HepG2 (cell line): Measurements from ENCODE around the gene TMCO6. TPM values are rescaled to one million over a fixed set of nuclear protein-coding genes. Genes with fewer than 3 reads are reported as not detected.

Experiments
- EEA1 ChIP-seq: sonication (generic); formaldehyde crosslinking; IDR thresholded peaks from 2 replicates; pipeline ENCODE4 v1.5.1; 2020; ENCODE audit warnings: mild to moderate bottlenecking, missing genetic modification reagents, borderline replicate concordance
- HDAC2 ChIP-seq: sonication (generic); formaldehyde crosslinking; IDR thresholded peaks from 2 replicates; pipeline ENCODE4 v1.4.0; 2020; ENCODE audit warnings: missing genetic modification reagents
- HES4 ChIP-seq: sonication (generic); formaldehyde crosslinking; IDR thresholded peaks from 2 replicates; pipeline ENCODE4 v1.9.0; 2021; ENCODE audit warnings: mild to moderate bottlenecking, missing genetic modification reagents, borderline replicate concordance
- HOMEZ ChIP-seq: IDR thresholded peaks from 2 replicates; pipeline ENCODE4 v1.6.1; 2016; ENCODE audit warnings: low read depth
- KAT2B ChIP-seq: fragments of 150-350 bp; IDR thresholded peaks from 2 replicates; pipeline ENCODE4 v1.6.1; 2014; ENCODE audit warnings: low read depth, low read length, borderline replicate concordance
- KAT8 ChIP-seq: IDR thresholded peaks from 2 replicates; pipeline ENCODE4 v1.6.1; 2016; ENCODE audit warnings: missing genetic modification reagents, missing compliant biosample characterization
- MYNN ChIP-seq: sonication (generic); formaldehyde crosslinking; IDR thresholded peaks from 2 replicates; pipeline ENCODE4 v1.4.0; 2020; ENCODE audit warnings: mild to moderate bottlenecking, low read depth, missing genetic modification reagents
- NONO ChIP-seq, 2 experiments: fragments of 450-650 bp in 1 of 2; sonication (generic) in 1 of 2; formaldehyde crosslinking in 1 of 2; IDR thresholded peaks in 1 of 2; conservative IDR thresholded peaks in 1 of 2; 2 replicates each; pipeline versions ENCODE4 v1.6.1 to v1.8.0; 2017 to 2022; ENCODE audit warnings: mild to moderate bottlenecking in 1 of 2, missing genetic modification reagents in 1 of 2, moderate library complexity in 1 of 2
- SIX1 ChIP-seq: sonication (generic); formaldehyde crosslinking; IDR thresholded peaks from 2 replicates; pipeline ENCODE4 v1.4.0; 2020; ENCODE audit warnings: missing genetic modification reagents, borderline replicate concordance
- SIX4 ChIP-seq: sonication (generic); formaldehyde crosslinking; IDR thresholded peaks from 2 replicates; pipeline ENCODE4 v1.4.0; 2020; ENCODE audit warnings: missing genetic modification reagents
- SP1 ChIP-seq, 2 experiments: fragments of 450-650 bp in 1 of 2; sonication (generic) in 1 of 2; formaldehyde crosslinking in 1 of 2; IDR thresholded peaks; 2 replicates each; pipeline versions ENCODE4 v1.4.0 to v1.6.1; 2016 to 2020; ENCODE audit warnings: missing genetic modification reagents in 1 of 2
- ZMYM4 ChIP-seq: sonication (generic); formaldehyde crosslinking; IDR thresholded peaks from 2 replicates; pipeline ENCODE4 v1.8.1; 2023; ENCODE audit warnings: mild to moderate bottlenecking, missing genetic modification reagents
- ZNF124 ChIP-seq: sonication (generic); formaldehyde crosslinking; IDR thresholded peaks from 2 replicates; pipeline ENCODE4 v1.4.0; 2020; ENCODE audit warnings: missing genetic modification reagents
- ZNF230 ChIP-seq: sonication (generic); formaldehyde crosslinking; IDR thresholded peaks from 2 replicates; pipeline ENCODE4 v1.4.0; 2020; ENCODE audit warnings: mild to moderate bottlenecking, missing genetic modification reagents
- ZNF264 ChIP-seq: sonication (generic); formaldehyde crosslinking; IDR thresholded peaks from 2 replicates; pipeline ENCODE4 v1.4.0; 2020; ENCODE audit warnings: missing genetic modification reagents
- ZNF407 ChIP-seq: sonication (generic); formaldehyde crosslinking; IDR thresholded peaks from one replicate; pipeline ENCODE4 v1.5.1; 2020; ENCODE audit warnings: mild to moderate bottlenecking, missing genetic modification reagents; ENCODE audit errors: not compliant biosample characterization
- ZNF558 ChIP-seq: sonication (generic); formaldehyde crosslinking; IDR thresholded peaks from 2 replicates; pipeline ENCODE4 v1.9.0; 2022; ENCODE audit warnings: mild to moderate bottlenecking, missing genetic modification reagents, borderline replicate concordance
- ZNF709 ChIP-seq: sonication (generic); formaldehyde crosslinking; IDR thresholded peaks from 2 replicates; pipeline ENCODE4 v1.5.0; 2020; ENCODE audit warnings: mild to moderate bottlenecking, missing genetic modification reagents
- ZNF841 ChIP-seq: sonication (generic); formaldehyde crosslinking; IDR thresholded peaks from 2 replicates; pipeline ENCODE4 v1.8.1; 2023; ENCODE audit warnings: missing genetic modification reagents, borderline replicate concordance
- polyA plus RNA-seq, 8 experiments: library from polyadenylated mRNA; depleted of rRNA in 3 of 8; stranded (reverse) in 7 of 8; unstranded in 1 of 8; fragments of >200 nt; fragmentation: Illumina TruSeq in 4 of 8; extraction: Trizol in 4 of 8; gene quantifications; 2 replicates each; pipeline versions ENCODE4 v1.2.1 to v1.2.3, GENCODE V29; 2011 to 2016; ENCODE audit warnings: low read depth in 4 of 8, missing spikeins in 1 of 8, mixed read lengths in 1 of 8; ENCODE audit not compliant: insufficient read depth in 1 of 8
- total RNA-seq, 5 experiments: library from RNA; depleted of rRNA; stranded (reverse); fragments of >200 nt; fragmentation: Illumina TruSeq; extraction: Trizol; gene quantifications; 2 replicates each; pipeline ENCODE4 v1.2.3, GENCODE V29; 2016; ENCODE audit warnings: low read depth in 1 of 5

Gene TMCO6
- total and polyA plus RNA-seq, 2 of the 13 experiments (the other 11 are each of a cell fraction or from before 2014, with no cell fraction given): 16.6 to 28.2 TPM

- peak; percentile 79 for TF ChIP-seq ZNF407 (CRISPR knock-in tag)
- TF ChIP-seq SIX4 (CRISPR knock-in tag): peak; percentile 12; the same call in 1 of the 2 replicates
- peak; percentile 92 for TF ChIP-seq HDAC2 (CRISPR knock-in tag)
- TF ChIP-seq HOMEZ (CRISPR knock-in tag): peak; percentile 36; the same call in 1 of the 2 replicates
- 0 out of 2 replicates have a peak, but pooled peaks have one; percentile 57 for TF ChIP-seq ZNF124 (CRISPR knock-in tag)
- TF ChIP-seq ZNF841 (CRISPR knock-in tag): no peak
- TF ChIP-seq EEA1 (CRISPR knock-in tag): peak; percentile 71; the same call in 1 of the 2 replicates
- peak; percentile 24; the same call in 1 of the 2 replicates for TF ChIP-seq KAT2B
- no peak for TF ChIP-seq MYNN (CRISPR knock-in tag)
- TF ChIP-seq NONO (IDR thresholded peaks at IDR 0.05): no peak
- TF ChIP-seq NONO (CRISPR knock-in tag; conservative IDR thresholded peaks at IDR 0.05): peak; percentile 77; the same call in 1 of the 2 replicates
- TF ChIP-seq ZNF709 (CRISPR knock-in tag): peak; percentile 58; the same call in 1 of the 2 replicates
- TF ChIP-seq ZNF230 (CRISPR knock-in tag): peak; percentile 87; the same call in 1 of the 2 replicates
- 0 out of 2 replicates have a peak, but pooled peaks have one; percentile 83 for TF ChIP-seq ZNF558 (CRISPR knock-in tag)
- TF ChIP-seq SIX1: peak; percentile 70
- TF ChIP-seq ZMYM4: peak; percentile 84
- no peak for TF ChIP-seq ZNF264
- TF ChIP-seq KAT8 (CRISPR knock-in tag): peak; percentile 80
- TF ChIP-seq SP1 (IDR thresholded peaks at IDR 0.05): no peak
- TF ChIP-seq SP1 (CRISPR knock-in tag; IDR thresholded peaks at IDR 0.05): peak; percentile 64; the same call in 1 of the 2 replicates
- peak; percentile 68; the same call in 1 of the 2 replicates for TF ChIP-seq HES4 (CRISPR knock-in tag)
These were observed at the start of gene TMCO6 (continued) for GRCh38 chr5:140639148-140639981.
